Activated CD8-positive, alpha-beta memory T cell treated with anti-CD3 and anti-CD28 coated beads, Interleukin-2, amount 50 U/mL, for 1 hour (primary cell): ENCODE results near the gene STK11.

Source experiments
- DNase-seq: peaks from one replicate; pipeline ENCODE4 v3.0.0-alpha.2; 2020; ENCODE audit errors: extremely low read depth

Gene STK11

DNA sequence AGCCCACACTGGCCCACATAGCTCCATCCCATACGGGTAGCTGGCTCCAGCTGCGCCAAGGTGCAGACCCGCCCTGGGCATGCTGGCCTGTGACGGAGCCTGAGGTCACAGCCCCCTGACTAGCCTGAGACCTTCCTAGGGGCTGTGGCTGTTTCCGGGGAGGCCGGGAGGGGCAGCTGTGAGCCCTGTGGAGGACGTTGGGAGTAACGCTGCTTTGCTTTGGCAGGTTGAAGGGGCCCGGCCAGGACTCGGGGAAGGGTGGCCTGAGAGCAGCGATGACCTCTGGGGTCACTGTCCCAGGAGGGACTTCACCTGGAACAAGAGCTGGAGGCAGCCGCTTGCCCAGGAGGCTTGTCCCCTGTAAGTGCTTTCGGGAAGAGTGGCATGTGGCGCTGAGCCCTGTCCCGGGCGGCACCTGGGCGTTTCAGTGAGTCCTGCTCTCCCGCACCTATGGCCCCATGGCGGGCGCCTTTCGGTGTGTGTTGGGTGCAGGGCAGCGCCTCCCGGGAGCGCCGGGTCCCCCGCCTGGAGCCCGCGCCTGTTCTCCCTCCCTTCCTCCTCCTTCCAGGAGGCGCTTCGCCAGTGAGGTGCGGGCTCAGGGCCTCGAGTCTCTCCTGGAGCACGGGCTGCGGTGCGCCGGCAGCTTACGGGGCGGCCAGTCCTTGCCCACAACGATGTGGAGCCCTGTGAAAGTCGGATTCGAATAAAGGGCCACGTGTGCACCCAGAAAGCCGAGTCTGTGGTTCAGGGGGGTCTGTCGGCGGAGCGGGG is 68.7 kb downstream of the STK11 start:
- DNase-seq: no peak

DNA sequence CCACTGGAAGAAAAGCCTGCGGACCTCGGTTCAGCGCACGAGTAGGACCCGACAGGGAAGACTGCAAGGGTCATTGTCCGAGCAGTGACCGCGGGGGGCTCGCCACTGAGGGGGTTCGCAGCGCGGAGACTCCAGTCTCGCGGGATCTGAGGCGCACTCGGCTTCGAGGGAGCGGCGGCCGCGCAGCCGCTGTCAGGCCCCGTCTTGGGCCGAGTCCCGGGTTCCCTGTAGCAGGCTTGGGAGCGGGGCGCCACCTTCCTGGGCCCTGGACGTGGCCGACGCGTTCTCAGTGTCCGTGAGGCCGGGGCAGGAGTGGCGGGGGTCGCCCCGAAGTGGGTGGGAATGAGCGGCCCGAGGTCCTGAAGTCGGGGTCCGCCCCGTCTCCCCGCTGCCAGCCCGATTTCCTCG is 69.3 kb downstream of the STK11 start:
- DNase-seq: no peak

DNA sequence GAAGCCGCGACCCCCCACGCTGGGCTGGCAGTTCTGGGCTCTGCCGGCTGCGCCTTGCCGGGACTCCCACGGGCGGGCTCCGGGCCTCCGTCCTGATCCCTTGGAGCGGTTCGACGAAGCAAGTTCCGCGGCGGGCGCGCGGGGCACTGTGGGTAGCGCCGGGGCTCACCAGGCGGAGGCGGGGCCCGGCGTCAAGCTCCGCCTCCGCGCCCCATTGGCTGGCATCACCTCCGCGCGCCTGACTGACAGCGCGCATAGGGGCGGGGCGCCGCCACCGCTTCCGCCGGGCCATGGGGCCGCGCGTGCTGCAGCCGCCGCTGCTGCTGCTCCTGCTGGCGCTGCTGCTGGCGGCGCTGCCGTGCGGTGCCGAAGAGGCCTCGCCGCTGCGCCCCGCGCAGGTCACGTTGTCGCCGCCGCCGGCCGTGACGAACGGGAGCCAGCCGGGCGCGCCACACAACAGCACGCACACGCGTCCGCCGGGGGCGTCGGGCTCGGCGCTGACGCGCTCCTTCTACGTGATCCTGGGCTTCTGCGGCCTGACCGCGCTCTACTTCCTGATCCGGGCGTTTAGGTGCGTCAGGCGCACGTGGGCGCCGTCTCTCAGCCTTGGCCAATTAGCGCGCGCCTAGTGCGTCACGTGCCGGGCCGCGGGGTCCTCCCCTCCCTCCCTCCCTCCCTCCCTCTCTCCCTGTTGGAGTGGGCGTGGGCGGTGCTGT is 69.8 kb downstream of the STK11 start, which contains the start of gene FAM174C:
TSS of gene FAM174C (plus strand) at position 271 of the 716 bp plus-strand sequence. CDS start at position 291, 20 bp downstream.
- DNase-seq: peak; percentile 86

DNA sequence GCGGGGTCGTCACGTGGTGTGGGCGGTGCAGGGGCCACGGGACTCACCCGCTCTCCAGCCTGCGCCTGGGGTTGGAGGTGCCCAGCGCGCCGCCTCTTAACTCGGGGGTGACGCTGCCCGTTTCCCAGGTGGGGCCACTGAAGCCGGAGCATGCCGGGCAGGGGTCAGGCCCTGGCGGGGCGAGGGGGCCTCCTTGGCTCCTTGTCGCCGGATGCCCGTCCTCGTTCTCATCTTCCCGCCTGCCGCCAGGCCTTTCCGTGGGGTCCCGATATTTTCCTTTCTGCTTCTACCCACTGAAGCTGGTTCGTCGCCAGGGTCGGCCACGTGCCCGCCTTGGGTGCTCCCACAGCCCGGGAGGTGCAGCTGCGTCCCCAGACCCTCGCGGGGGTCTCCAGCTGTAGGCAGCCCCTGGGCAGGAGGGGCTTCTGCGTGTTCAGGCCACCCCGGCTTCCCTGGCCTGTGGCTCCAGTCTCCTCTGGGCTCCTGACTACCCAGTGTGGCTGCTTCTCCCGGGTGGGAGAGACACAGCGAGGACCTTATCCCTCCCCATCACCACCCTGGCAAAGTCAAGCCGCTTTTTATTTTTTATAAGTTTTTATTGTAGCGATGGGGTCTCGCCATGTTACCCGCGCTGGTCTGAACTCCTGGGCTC is 70.5 kb downstream of the STK11 start:
- no peak for DNase-seq

DNA sequence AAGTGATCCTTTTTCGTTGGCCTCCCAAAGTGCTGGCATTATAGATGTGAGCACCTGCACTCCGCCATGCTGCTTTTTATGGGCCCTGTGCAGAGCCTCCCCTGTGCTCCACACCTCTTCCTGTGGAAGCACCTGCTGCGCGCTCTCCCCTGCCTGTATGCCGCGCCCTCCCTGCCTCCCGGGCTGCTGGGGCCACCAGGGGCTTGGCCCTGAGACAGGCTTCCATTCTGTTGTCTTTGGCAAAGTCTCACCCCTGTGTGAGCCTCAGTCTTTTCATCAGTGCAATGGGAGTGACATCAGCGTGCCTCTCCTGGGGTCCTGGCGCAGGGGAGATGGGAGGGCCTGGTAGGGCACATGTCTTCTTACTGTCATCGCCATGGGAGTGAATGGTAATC is 71.0 kb downstream of the STK11 start:
- no peak for DNase-seq

DNA sequence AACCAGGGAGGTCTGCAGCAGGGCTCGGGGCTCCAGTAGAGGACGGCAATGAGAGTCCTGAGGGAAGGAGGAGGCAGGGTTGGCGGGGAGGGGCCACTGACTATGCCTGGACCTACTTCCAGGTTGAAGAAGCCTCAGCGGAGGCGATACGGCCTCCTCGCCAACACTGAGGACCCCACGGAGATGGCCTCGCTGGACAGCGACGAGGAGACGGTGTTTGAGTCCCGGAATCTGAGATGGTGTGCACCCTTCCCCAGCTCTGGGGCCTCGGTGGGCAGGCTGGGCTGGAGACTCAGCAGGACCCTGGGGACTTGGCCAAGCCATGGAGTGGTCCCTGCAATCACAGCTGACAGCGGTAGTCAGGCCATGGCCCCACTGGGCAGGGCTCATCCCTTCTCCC is 71.5 kb downstream of the STK11 start:
- no peak for DNase-seq
